Measurements from ENCODE around the gene TMEM106B.
A peak's percentile ranks its signal among the peaks of the same experiment; 100 is the strongest.

The TMEM106B gene

GRCh38 chr7:12239806-12240205, 28.7 kb downstream of the TMEM106B start:
- no peak for DNase-seq
- TF ChIP-seq POLR2A (IDR thresholded peaks at IDR 0.05; ENCODE audit: low read length) (no peak), GATA1 (IDR thresholded peaks at IDR 0.05; ENCODE audit: low read depth, low read length) (no peak)

DNA sequence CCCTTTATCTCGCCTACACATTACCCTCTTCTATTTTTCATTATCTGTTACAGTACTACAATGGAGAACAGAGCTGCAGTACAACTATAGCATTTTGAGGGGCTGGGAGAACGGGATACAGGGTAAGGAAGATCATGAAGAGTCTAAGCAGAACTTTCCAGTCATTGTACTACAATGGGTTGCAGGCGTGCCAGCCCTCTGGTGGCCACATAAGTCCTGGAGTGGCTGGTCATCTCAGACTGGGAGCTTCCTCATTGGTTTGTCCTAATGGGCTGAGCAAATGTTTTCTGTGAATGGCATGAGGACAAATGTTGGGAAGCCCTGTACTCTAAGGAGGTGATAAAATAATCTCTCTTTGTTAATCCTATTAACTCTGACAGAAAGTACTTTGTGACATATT, 33.0 kb downstream of the TMEM106B start:
- no peak for TF ChIP-seq POLR2A (IDR thresholded peaks at IDR 0.05; ENCODE audit: low read length)
- TF ChIP-seq GATA1 (IDR thresholded peaks at IDR 0.05; ENCODE audit: low read depth, low read length) = no peak
- DNase-seq = peak; percentile 4 to 13

GRCh38 chr7:12244694-12245093, 33.6 kb downstream of the TMEM106B start:
- TF ChIP-seq GATA1 (IDR thresholded peaks at IDR 0.05; ENCODE audit: low read depth, low read length) (no peak), POLR2A (IDR thresholded peaks at IDR 0.05; ENCODE audit: low read length) (no peak)
- DNase-seq = no peak

- TF ChIP-seq POLR2A (IDR thresholded peaks at IDR 0.05; ENCODE audit: low read length) = no peak
- no peak for TF ChIP-seq GATA1 (IDR thresholded peaks at IDR 0.05; ENCODE audit: low read depth, low read length)
- no peak for DNase-seq
These were observed 38.6 kb downstream of the TMEM106B start for GRCh38 chr7:12249706-12250105.

GRCh38 chr7:12250232-12250631, 39.1 kb downstream of the TMEM106B start:
- TF ChIP-seq POLR2A (IDR thresholded peaks at IDR 0.05; ENCODE audit: low read length) (no peak), GATA1 (IDR thresholded peaks at IDR 0.05; ENCODE audit: low read depth, low read length) (no peak)
- DNase-seq = no peak

GRCh38 chr7:12256090-12256489, 45.0 kb downstream of the TMEM106B start:
- no peak for DNase-seq
- no peak for TF ChIP-seq POLR2A (IDR thresholded peaks at IDR 0.05; ENCODE audit: low read length)

DNA sequence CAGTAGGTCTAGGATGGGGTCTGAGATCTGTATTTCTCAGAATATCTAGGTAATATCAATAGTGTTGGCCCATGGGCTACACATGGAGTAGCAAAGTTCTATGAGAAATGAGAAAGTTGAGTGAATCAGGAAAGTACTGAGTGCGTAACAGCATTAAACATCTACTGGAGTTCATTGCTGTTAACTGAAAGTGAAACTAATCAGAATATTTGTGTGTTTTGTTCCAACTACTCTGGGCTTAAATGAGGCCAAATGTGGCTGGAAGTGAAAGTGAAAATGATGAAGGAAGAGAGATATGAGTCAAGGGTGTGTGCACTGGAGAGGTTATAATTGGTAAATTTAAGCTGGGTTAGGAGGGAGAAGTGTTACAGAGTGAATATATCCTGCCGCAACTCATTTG, 46.5 kb downstream of the TMEM106B start:
- TF ChIP-seq POLR2A (IDR thresholded peaks at IDR 0.05; ENCODE audit: low read length) = no peak
- TF ChIP-seq GATA1 (IDR thresholded peaks at IDR 0.05; ENCODE audit: low read depth, low read length) = no peak
- peak; percentile 35 to 67 for DNase-seq

DNA sequence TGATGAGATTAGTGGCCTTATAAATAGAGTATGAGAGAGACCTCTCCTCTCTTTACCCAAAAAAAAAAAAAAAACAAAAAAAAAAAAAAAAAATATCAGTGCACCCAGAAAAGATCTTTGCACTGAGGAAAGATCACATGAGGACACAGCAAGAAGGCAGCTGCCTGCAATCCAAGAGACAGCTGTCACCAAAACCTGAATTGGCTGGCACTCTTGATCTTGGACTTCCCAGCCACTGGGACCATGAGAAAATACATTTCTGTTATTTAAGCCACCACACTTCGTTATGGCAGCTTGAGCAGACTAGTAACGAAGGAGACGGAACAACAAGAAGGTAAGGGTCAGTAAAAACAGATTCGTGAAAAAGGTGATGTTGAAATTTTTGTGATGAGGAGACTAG, 47.0 kb downstream of the TMEM106B start:
- DNase-seq = no peak
- no peak for TF ChIP-seq GATA1 (IDR thresholded peaks at IDR 0.05; ENCODE audit: low read depth, low read length)

- TF ChIP-seq POLR2A (IDR thresholded peaks at IDR 0.05; ENCODE audit: low read length) = no peak
- no peak for TF ChIP-seq GATA1 (IDR thresholded peaks at IDR 0.05; ENCODE audit: low read depth, low read length)
- no peak for DNase-seq
These were observed 56.4 kb downstream of the TMEM106B start for GRCh38 chr7:12267542-12267941.

DNA sequence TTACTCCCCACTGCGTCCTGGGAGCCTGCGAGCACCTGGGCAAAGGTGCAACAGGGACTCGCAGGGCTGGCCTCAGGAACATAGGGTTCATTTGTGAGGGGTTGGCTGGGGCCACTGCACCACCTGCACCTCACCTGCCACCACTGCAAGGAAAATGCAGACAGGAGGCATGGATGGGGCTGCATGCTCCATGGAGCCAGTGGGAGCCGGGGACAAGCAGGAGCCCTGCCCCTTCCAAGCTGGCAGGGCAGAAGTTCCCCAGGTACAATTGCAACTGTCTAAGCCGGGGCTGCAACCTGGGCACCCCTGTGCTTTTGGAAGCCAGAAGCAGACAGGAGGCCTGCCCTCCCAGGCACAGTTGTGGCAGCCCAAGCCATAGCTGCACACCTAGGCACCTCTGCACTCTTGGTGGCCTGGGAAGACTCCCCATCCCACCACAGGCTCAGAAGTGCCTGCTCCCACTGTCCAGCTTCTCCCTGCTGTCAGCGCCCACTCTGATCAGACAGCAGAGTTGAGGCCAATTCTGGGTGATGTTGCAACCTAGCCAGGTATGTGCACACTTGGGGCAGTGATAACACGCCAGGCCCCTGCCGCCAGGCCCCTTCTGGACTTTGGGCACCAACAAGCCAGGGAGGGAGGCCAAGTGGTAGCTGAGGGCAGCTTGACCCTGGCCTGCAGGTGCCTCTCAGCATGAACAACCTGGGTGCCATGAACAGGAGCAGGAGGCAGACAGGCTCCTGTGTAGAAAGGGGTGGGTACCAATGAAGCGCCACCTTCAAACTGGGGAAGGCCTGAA, 58.2 kb downstream of the TMEM106B start:
- TF ChIP-seq POLR2A (IDR thresholded peaks at IDR 0.05; ENCODE audit: low read length) (no peak), GATA1 (IDR thresholded peaks at IDR 0.05; ENCODE audit: low read depth, low read length) (no peak)
- no peak for DNase-seq

DNA sequence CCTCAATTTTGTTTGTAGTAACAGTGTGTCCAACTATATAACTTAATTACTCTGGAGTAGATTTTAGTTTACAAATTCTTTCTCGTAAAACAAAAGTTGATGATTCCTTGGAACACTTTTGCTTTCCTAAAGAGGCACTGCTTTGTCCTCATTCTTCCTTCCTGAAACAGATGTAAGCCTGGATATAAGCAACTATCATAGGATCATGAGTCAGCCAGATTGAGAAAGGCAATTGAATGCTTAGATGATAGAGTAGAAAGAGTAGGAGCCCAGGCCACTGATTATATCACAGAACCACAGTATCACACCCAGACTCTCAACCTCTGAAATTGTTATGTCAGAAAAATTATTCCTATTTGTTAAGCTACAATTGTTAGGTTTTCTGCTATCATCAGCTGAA, 69.9 kb downstream of the TMEM106B start:
- no peak for DNase-seq
- no peak for TF ChIP-seq POLR2A (IDR thresholded peaks at IDR 0.05; ENCODE audit: low read length)
- TF ChIP-seq GATA1 (IDR thresholded peaks at IDR 0.05; ENCODE audit: low read depth, low read length) = no peak

DNA sequence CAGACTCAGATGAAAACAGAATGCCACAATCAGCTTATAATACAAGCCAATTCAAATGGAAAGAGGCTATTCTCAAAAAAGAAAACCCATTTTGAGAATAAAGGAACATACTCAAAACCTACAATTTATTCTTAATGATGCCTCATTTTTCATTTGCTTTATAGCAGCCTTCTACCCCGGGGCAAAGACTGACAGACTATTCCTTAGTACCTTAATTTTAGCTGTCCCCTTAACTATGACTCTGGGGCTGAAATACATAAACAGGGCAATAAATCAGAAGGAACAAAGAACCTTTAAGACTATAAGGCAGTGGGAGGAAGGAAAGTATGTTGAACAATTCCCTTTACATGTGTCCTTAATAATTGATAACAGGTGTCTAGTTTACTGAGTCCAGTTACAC, 76.8 kb downstream of the TMEM106B start:
- TF ChIP-seq GATA1 (IDR thresholded peaks at IDR 0.05; ENCODE audit: low read depth, low read length) (no peak), POLR2A (IDR thresholded peaks at IDR 0.05; ENCODE audit: low read length) (no peak)
- no peak for DNase-seq

DNA sequence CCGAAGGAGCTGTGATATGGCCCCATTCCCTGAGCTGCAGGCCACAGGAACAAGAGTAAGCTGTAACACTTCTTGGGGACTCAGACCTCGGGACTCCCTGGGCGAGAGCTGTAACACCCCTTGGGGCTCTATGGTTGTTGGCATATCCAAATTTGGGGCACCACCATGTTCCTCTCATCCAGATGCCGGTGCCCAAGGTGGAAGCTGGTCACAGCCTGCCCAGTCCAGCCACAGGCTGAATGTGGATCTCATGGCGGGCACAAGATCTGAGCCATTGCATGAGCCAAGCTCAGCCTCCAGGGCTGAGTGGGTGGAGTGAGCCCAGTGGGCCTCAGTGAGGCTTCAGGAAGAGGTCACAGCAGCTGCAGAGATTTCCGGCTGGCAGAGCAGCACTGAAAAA, 78.9 kb downstream of the TMEM106B start:
- DNase-seq = no peak
- TF ChIP-seq GATA1 (IDR thresholded peaks at IDR 0.05; ENCODE audit: low read depth, low read length) = no peak
- no peak for TF ChIP-seq POLR2A (IDR thresholded peaks at IDR 0.05; ENCODE audit: low read length)

DNA sequence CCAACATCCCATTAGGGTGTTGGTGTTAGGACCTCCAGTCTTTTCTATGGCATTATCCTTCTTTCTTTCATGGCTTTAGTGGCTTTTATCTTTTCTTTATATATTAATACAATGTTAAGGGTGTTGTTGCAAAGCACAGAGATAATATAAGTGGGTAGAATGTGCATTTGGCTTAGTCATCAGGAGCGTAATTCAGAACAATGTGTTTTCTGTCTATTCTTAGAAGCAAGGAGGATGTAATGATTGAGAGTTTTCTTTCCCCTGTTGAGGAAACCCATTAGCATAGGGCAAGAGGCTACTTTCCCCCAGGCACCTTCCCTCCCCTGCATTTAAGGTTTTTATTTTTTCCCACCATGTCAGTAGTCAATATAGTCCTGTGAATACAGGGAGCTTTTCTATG, 79.7 kb downstream of the TMEM106B start:
- DNase-seq = no peak
- no peak for TF ChIP-seq GATA1 (IDR thresholded peaks at IDR 0.05; ENCODE audit: low read depth, low read length)
- no peak for TF ChIP-seq POLR2A (IDR thresholded peaks at IDR 0.05; ENCODE audit: low read length)

- TF ChIP-seq GATA1 (IDR thresholded peaks at IDR 0.05; ENCODE audit: low read depth, low read length) (no peak), POLR2A (IDR thresholded peaks at IDR 0.05; ENCODE audit: low read length) (no peak)
- peak; percentile 4 to 50 for DNase-seq
These were observed 80.8 kb downstream of the TMEM106B start for GRCh38 chr7:12291870-12292269.
